ENCODE data around the gene LMOD2. TPM values are rescaled to one million over a fixed set of nuclear protein-coding genes. Genes with fewer than 3 reads are reported as not detected.
A peak's percentile ranks its signal among the peaks of the same experiment; 100 is the strongest.

LMOD2 gene
- total and polyA plus RNA-seq, 9 of the 15 experiments (the other 6 are each of a cell fraction or from before 2014, with no cell fraction given) = 0.04 TPM; not detected in 8

- CTCF ChIA-PET (ENCODE audit: low intra/inter-chr PET ratio) = interaction anchor here (2.8 kb wide), 1 partner anchor 184 kb away, joined by 37 read pairs; no protein-coding TSS in a partner anchor
Observed at GRCh38 chr7:123681561-123681960, 25.9 kb downstream of the LMOD2 start.

GRCh38 chr7:123682690-123683089 lies 27.0 kb downstream of the LMOD2 start:
- ChIA-PET POLR2A (interaction anchor here (0.6 to 1.2 kb wide), 2 partner anchors 18 to 66 kb away, joined by 3 to 4 read pairs; partner anchors contain the start of gene WASL), CTCF (ENCODE audit: low intra/inter-chr PET ratio) (interaction anchor here (0.6 to 2.8 kb wide), 5 partner anchors 47 to 190 kb away, joined by 3 to 37 read pairs (median 12); no protein-coding TSS in a partner anchor)
- BruUV-seq (replicated peaks) = no TSS peak
- Histone ChIP-seq H3K79me2 (ENCODE audit: control insufficient read depth, insufficient read depth, low read length) (no peaks in the 10 kb centered on the region), H3K4me1 (replicated peaks in 1 of 2; ENCODE audit: control insufficient read depth in 2 of 2, insufficient read depth in 2 of 2, low read length in 2 of 2) (no peaks in the 10 kb centered on the region), H2AFZ (ENCODE audit: low read depth, low read length) (no peak overlapping the region), H3K4me3 (no peak overlapping the region), H3K4me2 (ENCODE audit: insufficient read depth, low read length) (no peak overlapping the region), H4K20me1 (replicated peaks; ENCODE audit: control insufficient read depth, insufficient read depth, low read length) (no peaks in the 10 kb centered on the region), H3K27ac (ENCODE audit: extremely low read depth, low read depth, low read length) (no peak overlapping the region), H3K9me3 (replicated peaks; ENCODE audit: control insufficient read depth, insufficient read depth, low read depth, low read length) (no peaks in the 10 kb centered on the region), H3K36me3 (ENCODE audit: control insufficient read depth, insufficient read depth, low read length) (peaks cover 67% of the 10 kb centered on the region; the same call in 2 of the 3 replicates), H3K27me3 (ENCODE audit: control insufficient read depth in 2 of 2, insufficient read depth in 2 of 2, low read length in 2 of 2) (no peaks in the 10 kb centered on the region), H3K9me1 (ENCODE audit: control insufficient read depth, insufficient read depth, low read length) (no peaks in the 10 kb centered on the region), H3K9ac (ENCODE audit: insufficient read depth in 1 of 2, low read depth in 2 of 2, low read length in 2 of 2) (no peak overlapping the region)
- DNase-seq (ENCODE audit: extremely low read depth in 1 of 4, low spot score in 3 of 4) = peak; percentile 32 to 70 (median 41)
- ATAC-seq = peak; percentile 79
- 94% methylated on average over 1 of the region's 1 CpG for whole genome bisulfite sequencing (ENCODE audit: insufficient coverage, low coverage, missing lambda C conversion rate)
- in situ Hi-C loops (cut with MboI) (loop anchor here (5.0 kb wide), 1 partner anchor 180 kb away; no protein-coding TSS in a partner anchor), intact Hi-C loops (cut with micrococcal nuclease) (loop anchor here (1.0 to 2.0 kb wide), 3 partner anchors 115 to 190 kb away; no protein-coding TSS in a partner anchor)
- peak; percentile 51 for FAIRE-seq
- TF ChIP-seq FOXM1 (IDR thresholded peaks at IDR 0.05; ENCODE audit: low read depth) (no peak), FOXM1 (CRISPR knock-in tag; IDR thresholded peaks at IDR 0.05; ENCODE audit: low read depth) (no peak), MTA2 (IDR thresholded peaks at IDR 0.05; ENCODE audit: low read depth) (no peak), ZC3H4 (CRISPR knock-in tag; IDR thresholded peaks at IDR 0.05; ENCODE audit: borderline replicate concordance) (no peak), ZNF696 (CRISPR knock-in tag; conservative IDR thresholded peaks at IDR 0.05) (no peak), KAT8 (IDR thresholded peaks at IDR 0.05; ENCODE audit: low read depth) (no peak), ZNF444 (CRISPR knock-in tag; IDR thresholded peaks at IDR 0.05) (no peak), HDAC3 (IDR thresholded peaks at IDR 0.05; ENCODE audit: borderline replicate concordance, partially characterized antibody) (no peak), TOE1 (IDR thresholded peaks at IDR 0.05; ENCODE audit: borderline replicate concordance) (no peak), TOE1 (CRISPR knock-in tag; IDR thresholded peaks at IDR 0.05; ENCODE audit: borderline replicate concordance, low read depth) (no peak), DMBX1 (CRISPR knock-in tag; IDR thresholded peaks at IDR 0.05; ENCODE audit: borderline replicate concordance) (no peak), TEAD2 (tag; IDR thresholded peaks at IDR 0.05) (0 out of 2 replicates have a peak, but pooled peaks have one; percentile 55), SREBF2 (CRISPR knock-in tag; IDR thresholded peaks at IDR 0.05) (no peak), CHCHD3 (CRISPR knock-in tag; IDR thresholded peaks at IDR 0.05) (no peak), MED1 (CRISPR knock-in tag; IDR thresholded peaks at IDR 0.05; ENCODE audit: borderline replicate concordance) (no peak)
- TF ChIP-seq, protein P1, sequence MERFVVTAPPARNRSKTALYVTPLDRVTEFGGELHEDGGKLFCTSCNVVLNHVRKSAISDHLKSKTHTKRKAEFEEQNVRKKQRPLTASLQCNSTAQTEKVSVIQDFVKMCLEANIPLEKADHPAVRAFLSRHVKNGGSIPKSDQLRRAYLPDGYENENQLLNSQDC (CRISPR knock-in tag; IDR thresholded peaks at IDR 0.05) = no peak

More at GRCh38 chr7:123681561-123681960, 25.9 kb downstream of the LMOD2 start:
- no peak overlapping the region for H3K27ac ChIP-seq (ENCODE audit: extremely low read depth, low read depth, low read length)
- H3K27me3 ChIP-seq (ENCODE audit: control insufficient read depth in 2 of 2, insufficient read depth in 2 of 2, low read length in 2 of 2) = no peaks in the 10 kb centered on the region
- ATAC-seq (no peak), FAIRE-seq (no peak), DNase-seq (ENCODE audit: extremely low read depth in 1 of 4, low spot score in 3 of 4) (no peak)
- peaks cover 56% of the 10 kb centered on the region; the same call in 2 of the 3 replicates for H3K36me3 ChIP-seq (ENCODE audit: control insufficient read depth, insufficient read depth, low read length)
- no peak overlapping the region for H2AFZ ChIP-seq (ENCODE audit: low read depth, low read length)
- H3K4me2 ChIP-seq (ENCODE audit: insufficient read depth, low read length) = no peak overlapping the region
- H3K9ac ChIP-seq (ENCODE audit: insufficient read depth in 1 of 2, low read depth in 2 of 2, low read length in 2 of 2) = no peak overlapping the region
- no peaks in the 10 kb centered on the region for H3K9me1 ChIP-seq (ENCODE audit: control insufficient read depth, insufficient read depth, low read length)
- H3K4me3 ChIP-seq = no peak overlapping the region
- H3K79me2 ChIP-seq (ENCODE audit: control insufficient read depth, insufficient read depth, low read length) = no peaks in the 10 kb centered on the region
- no peaks in the 10 kb centered on the region for H3K4me1 ChIP-seq (replicated peaks in 1 of 2; ENCODE audit: control insufficient read depth in 2 of 2, insufficient read depth in 2 of 2, low read length in 2 of 2)
- no peaks in the 10 kb centered on the region for H3K9me3 ChIP-seq (replicated peaks; ENCODE audit: control insufficient read depth, insufficient read depth, low read depth, low read length)
- no TSS peak for BruUV-seq (replicated peaks)
- POLR2A ChIA-PET = interaction anchor here (1.2 kb wide), 1 partner anchor 72 kb away, joined by 3 read pairs; no protein-coding TSS in a partner anchor
- in situ Hi-C loops (cut with MboI) (loop anchor here (5.0 kb wide), 1 partner anchor 181 kb away; no protein-coding TSS in a partner anchor), intact Hi-C loops (cut with micrococcal nuclease) (no loop called here)
- 80% methylated on average over 2 of the region's 2 CpGs for WGBS (ENCODE audit: insufficient coverage, low coverage, missing lambda C conversion rate)
- no peaks in the 10 kb centered on the region for H4K20me1 ChIP-seq (replicated peaks; ENCODE audit: control insufficient read depth, insufficient read depth, low read length)
- no peak for TF ChIP-seq NCOA6 (IDR thresholded peaks at IDR 0.05)
- no peak for TF ChIP-seq ZNF408 (CRISPR knock-in tag; IDR thresholded peaks at IDR 0.05; ENCODE audit: low read depth)
- no peak for TF ChIP-seq PHB (CRISPR knock-in tag; IDR thresholded peaks at IDR 0.05)
- no peak for TF ChIP-seq SIRT6 (IDR thresholded peaks at IDR 0.05; ENCODE audit: low read depth, low read length)
- TF ChIP-seq RBM39 (optimal IDR thresholded peaks at IDR 0.05; ENCODE audit: low read depth, low read length) = no peak
